SK-MEL-5 (cell line): ENCODE measurements around the gene XAGE1B. TPM values are rescaled to one million over a fixed set of nuclear protein-coding genes. Genes with fewer than 3 reads are reported as not detected.
"Not testable (repeated sequence)": the region's sequence is repeated elsewhere in the genome, so short reads cannot be mapped to it uniquely, and the experiment has no call there.

ENCODE experiments used
- DNase-seq: peaks from one replicate; pipeline ENCODE4 v3.0.0-alpha.2; 2016; ENCODE audit warnings: low read depth, low spot score
- in situ Hi-C: cut with HindIII; loops from 2 replicates; pipeline ENCODE4 v1.10.0; 2016; ENCODE audit warnings: low sequenced_read_pairs, high pct_unique_total_duplicates, low pct_unique_long_range_greater_than_20kb
- polyA plus RNA-seq, 2 experiments: library from polyadenylated mRNA; depleted of rRNA; stranded (reverse); fragments of >200 nt; gene quantifications; 2 replicates each; pipeline ENCODE4 v1.2.3, GENCODE V29; 2015
- total RNA-seq: library from RNA; depleted of rRNA; stranded (reverse); fragments of >200 nt; shearing (Covaris generic); gene quantifications from 2 replicates; pipeline ENCODE4 v1.2.3, GENCODE V29; 2014; rRNA removed

Gene XAGE1B
- 1.8 and 15.3 TPM in 2 replicates for total RNA-seq
- polyA plus RNA-seq (2015; cell fraction: cytosol; rRNA removed) = 6.8 and 8.0 TPM in 2 replicates
- polyA plus RNA-seq (2015; cell fraction: nucleus; rRNA removed) = not detected in 2 replicates

- in situ Hi-C loops, DNase-seq: not testable (repeated sequence)
Measured at GRCh38 chrX:52516987-52517325, at the start of gene XAGE1B. TSS of gene XAGE1B (minus strand) at chrX:52517063. CDS start at chrX:52515527, 1,536 bp downstream.

- in situ Hi-C loops = no loop called here
- no peak for DNase-seq
Measured at GRCh38 chrX:52563105-52563504, 46.2 kb upstream of the XAGE1B start.

- in situ Hi-C loops = no loop called here
Measured at GRCh38 chrX:52558140-52558539, 41.3 kb upstream of the XAGE1B start.

GRCh38 chrX:52556741-52557140 lies 39.9 kb upstream of the XAGE1B start:
- in situ Hi-C loops = no loop called here
- DNase-seq = no peak

More at GRCh38 chrX:52558140-52558539, 41.3 kb upstream of the XAGE1B start:
- no peak for DNase-seq

- in situ Hi-C loops = no loop called here
- no peak for DNase-seq
Measured at GRCh38 chrX:52553995-52554642, 37.3 kb upstream of the XAGE1B start.

GRCh38 chrX:52548769-52549168 lies 31.9 kb upstream of the XAGE1B start:
- in situ Hi-C loops, DNase-seq: not testable (repeated sequence)

- DNase-seq = no peak
- in situ Hi-C loops = no loop called here
Measured at GRCh38 chrX:52544147-52544840, 27.4 kb upstream of the XAGE1B start.

- in situ Hi-C loops = no loop called here
- no peak for DNase-seq
Measured at GRCh38 chrX:52542311-52542710, 25.4 kb upstream of the XAGE1B start.

- DNase-seq, in situ Hi-C loops: not testable (repeated sequence)
Measured at GRCh38 chrX:52541051-52541450, 24.2 kb upstream of the XAGE1B start.

- in situ Hi-C loops, DNase-seq: not testable (repeated sequence)
Measured at GRCh38 chrX:52516110-52516986, 515 bp downstream of the XAGE1B start.

GRCh38 chrX:52511126-52511525 lies 5.7 kb downstream of the XAGE1B start:
- in situ Hi-C loops, DNase-seq: not testable (repeated sequence)

GRCh38 chrX:52509916-52510315 lies 6.9 kb downstream of the XAGE1B start:
- in situ Hi-C loops = no loop called here

GRCh38 chrX:52507331-52507730 lies 9.5 kb downstream of the XAGE1B start:
- DNase-seq = no peak
- in situ Hi-C loops = no loop called here

More at GRCh38 chrX:52509916-52510315, 6.9 kb downstream of the XAGE1B start:
- DNase-seq = no peak

GRCh38 chrX:52504551-52504950 lies 12.3 kb downstream of the XAGE1B start:
- in situ Hi-C loops = no loop called here
- DNase-seq = no peak

GRCh38 chrX:52501362-52501761 lies 15.5 kb downstream of the XAGE1B start:
- in situ Hi-C loops, DNase-seq: not testable (repeated sequence)

- in situ Hi-C loops, DNase-seq: not testable (repeated sequence)
Measured at GRCh38 chrX:52496419-52496772, 20.5 kb downstream of the XAGE1B start.

- in situ Hi-C loops = not testable (repeated sequence)
Measured at GRCh38 chrX:52495545-52496418, 21.1 kb downstream of the XAGE1B start, which contains the start of gene XAGE1A. TSS of gene XAGE1A (plus strand) at chrX:52495808. CDS start at chrX:52497362, 1,554 bp downstream.

More at GRCh38 chrX:52495545-52496418, 21.1 kb downstream of the XAGE1B start, which contains the start of gene XAGE1A:
- not testable (repeated sequence) for DNase-seq
